ENCODE data around the gene MAST2. TPM values are rescaled to one million over a fixed set of nuclear protein-coding genes. Genes with fewer than 3 reads are reported as not detected.
"Not testable (repeated sequence)": the region's sequence is repeated elsewhere in the genome, so short reads cannot be mapped to it uniquely, and the experiment has no call there.

Gene MAST2
- total RNA-seq, 1 experiment from 2014 or later, result 9.6 TPM

DNA sequence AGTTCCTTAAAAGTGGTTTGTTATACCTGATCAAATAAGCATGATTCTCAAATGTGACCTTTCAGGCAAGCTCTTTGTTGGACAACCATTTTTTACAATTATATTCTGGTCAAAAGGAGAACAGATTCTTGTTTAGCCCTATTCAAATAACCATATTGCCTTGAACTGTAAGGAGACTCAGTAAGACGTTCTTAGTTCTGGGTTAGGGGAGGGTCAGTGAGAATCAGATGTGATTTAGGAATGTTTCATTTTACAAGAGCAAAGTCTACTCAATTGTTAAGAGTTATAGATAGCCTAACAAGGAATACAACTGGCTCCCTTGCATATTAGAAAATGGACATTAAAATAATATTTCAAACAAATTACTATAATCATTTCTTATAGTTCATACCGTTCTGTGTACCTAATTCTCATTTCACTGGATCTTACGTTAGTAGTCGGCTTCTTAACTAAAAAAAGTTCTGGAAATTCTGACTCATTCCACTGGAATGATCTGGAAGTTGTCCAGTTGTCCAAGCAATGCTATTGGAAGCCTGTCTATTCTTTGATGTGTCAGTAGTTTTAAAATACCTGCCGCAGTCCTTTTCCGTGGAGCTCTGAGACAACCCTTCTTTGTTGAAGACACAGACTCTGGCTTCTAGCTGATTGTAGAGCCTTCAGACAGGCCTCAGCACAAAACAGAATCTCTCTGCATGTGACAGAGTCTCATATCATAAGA, 88.8 kb downstream of the MAST2 start:
- DNase-seq (ENCODE audit: low spot score), result peak; percentile 75

DNA sequence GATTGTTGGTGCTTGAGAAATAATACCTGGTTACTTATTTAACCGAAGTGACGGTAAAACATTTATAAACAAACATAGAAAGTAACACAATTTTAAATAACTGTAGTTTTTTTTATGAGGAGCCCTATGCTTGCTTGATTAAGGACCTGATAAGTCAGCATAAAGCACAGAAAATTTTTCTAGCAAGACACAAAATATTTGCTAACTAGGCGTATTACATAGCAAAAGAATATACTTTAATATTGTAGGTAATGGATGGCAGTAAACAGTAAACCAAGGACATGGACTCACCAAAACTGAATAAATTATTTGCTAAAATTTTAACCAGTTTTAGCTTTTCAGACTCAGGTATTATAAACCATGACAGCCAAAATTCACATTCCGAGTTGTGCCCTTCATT, 90.9 kb downstream of the MAST2 start:
- DNase-seq (ENCODE audit: low spot score), result no peak

DNA sequence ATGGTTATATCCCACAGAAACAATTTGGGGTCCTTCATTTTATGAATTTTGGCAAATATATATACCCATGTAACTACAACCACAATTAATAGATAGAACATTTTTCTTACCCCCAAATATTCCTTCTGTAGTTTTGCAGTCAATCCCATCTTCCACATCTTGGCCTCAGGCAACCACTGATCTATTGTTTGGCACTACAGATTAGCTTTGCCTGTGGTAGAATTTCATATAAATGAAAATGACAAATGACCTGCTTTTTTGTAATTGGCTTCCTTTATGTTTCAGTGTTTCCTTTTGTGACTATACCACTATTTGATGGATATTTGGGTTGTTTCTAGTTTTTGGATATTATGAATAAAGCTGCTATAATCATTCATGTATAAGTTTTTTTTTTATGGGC, 91.5 kb downstream of the MAST2 start:
- no peak for DNase-seq (ENCODE audit: low spot score)

DNA sequence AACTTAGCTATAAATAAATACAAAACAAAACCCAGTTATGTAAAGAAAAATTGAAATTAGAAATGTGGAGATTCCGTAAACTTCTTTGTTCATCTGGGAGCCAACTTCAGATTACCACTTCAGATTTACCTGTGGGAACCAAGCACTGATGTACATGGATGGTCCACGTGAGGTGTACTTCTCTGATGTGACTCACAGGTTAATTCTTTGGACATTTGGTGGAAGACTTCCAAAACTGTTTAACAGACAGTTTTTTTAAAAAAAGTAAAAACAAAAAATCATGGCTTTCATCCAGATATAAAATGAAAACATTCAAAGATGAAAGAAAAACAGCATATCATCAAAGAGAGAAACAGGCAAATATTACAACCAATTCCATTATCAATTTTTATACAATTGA, 92.0 kb downstream of the MAST2 start:
- no peak for DNase-seq (ENCODE audit: low spot score)

DNA sequence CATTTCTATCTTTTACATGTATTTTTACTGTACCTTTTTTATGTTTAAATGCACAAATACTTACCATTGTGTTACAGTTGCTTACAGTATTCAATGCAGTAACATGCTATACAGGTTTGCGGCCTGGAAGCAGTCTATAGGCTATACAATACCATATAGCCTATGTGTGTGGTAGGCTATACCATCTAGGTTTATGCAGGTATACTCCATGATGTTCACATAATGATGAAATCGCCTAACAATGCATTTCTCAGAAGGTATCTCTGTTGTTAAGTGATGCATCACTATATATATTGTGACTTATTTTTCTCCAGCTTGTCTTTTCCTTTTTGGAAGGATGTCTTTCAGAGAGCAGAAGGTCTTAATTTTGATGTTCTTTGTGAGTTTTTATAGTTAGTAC, 103.5 kb downstream of the MAST2 start:
- no peak for DNase-seq (ENCODE audit: low spot score)

DNA sequence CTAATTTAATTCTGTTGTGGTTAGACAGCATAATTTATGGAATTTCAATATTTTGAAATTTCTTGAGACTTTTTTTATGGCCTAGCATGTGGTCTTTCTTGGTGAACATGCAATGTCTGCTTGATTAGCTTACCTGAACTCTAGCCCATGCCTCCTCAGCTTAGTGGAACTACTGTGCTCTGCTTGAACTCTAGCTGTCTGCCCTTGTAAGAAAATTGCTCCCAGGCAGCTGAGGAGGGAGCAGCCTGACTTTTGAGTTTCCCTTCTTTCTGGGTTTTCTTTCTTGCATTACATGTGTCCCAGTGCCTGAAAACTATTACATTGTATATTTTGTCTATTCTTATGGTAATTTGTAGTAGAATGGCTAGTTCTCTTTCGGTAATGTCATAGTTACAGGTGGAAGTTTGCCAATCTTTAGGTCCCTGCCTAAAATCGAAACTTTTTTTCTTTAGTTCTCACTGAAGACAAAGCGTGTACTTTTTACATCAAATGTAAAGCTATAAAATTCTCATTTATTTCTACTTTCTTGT, 105.3 kb downstream of the MAST2 start:
- DNase-seq (ENCODE audit: low spot score), result no peak

DNA sequence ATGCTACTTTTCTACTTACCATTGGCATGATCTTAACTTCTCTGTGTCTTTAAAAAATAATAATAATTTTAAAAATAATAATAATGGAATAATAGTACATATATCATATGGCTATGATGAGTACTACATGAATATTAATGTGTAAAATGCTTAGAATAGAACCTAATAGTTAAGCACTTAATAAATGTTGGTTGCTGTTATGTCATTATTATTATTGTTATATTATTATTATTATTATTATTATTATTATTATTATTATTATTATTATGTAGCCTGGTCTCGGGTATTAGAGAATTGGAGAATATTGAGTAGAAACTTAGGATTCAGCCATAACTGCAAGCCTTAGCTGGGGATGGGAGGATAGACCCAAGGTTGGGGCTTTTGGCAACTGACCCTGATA, 108.2 kb downstream of the MAST2 start:
- no peak for DNase-seq (ENCODE audit: low spot score)

DNA sequence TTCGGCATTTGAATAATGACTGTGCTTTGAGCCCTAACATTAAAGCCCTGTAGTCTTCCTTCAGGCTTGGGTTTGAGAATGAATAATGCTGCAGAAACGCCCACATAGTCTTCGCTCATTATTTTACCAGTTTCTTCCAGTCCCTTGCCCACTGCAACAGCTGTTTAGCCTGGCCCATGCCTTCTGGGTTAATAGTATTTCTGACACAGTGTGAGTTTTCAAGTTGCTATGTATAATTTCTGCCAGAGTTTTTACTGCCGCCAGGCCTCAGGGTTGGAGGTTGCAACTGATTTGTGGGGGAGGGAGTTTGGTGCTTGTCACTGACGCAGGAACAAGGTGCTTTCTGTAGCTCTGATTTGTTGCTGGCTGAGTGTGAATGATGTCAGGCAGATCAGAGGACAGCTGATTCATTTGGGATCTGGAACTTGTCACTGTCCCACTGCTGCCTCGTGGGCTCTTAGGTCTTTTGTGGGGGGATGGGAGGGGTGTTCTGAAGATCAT, 109.8 kb downstream of the MAST2 start:
- DNase-seq (ENCODE audit: low spot score), result no peak

DNA sequence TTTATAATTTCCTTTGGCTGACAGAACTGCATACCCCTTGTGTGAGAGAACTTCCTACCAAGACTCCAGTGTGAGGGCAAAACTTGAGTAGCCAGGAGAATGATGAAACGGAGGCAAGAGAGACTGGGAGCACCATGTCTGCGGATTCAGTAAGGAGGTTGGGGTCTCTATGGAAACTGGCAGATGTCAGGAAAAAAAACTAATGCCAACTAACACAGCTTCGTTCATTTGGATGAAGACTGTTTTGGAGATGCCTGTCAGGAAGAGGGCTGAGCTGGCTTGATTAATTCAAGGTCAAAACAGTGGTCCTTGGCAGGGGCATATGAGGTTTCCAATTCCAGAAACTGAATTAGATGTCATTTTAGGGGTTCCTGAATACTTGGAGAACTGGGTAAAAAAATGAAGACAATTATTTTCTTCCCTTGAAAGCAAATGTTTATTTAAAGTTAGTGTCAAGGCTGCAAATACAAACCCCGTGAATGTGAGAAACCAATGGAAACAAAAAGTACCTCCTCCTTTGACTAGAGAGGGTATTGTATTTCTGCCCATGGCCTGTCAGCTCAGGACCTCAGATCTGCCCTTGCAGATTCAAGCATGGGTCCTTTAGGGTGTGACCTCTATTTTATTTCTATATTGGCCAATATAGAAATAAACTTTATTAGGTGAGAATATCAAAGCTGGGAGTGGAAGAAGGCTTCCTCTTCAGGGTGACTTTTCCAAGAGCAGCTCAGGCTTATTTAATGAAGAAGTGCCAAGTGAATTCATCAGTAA, 110.5 kb downstream of the MAST2 start:
- no peak for DNase-seq (ENCODE audit: low spot score)

DNA sequence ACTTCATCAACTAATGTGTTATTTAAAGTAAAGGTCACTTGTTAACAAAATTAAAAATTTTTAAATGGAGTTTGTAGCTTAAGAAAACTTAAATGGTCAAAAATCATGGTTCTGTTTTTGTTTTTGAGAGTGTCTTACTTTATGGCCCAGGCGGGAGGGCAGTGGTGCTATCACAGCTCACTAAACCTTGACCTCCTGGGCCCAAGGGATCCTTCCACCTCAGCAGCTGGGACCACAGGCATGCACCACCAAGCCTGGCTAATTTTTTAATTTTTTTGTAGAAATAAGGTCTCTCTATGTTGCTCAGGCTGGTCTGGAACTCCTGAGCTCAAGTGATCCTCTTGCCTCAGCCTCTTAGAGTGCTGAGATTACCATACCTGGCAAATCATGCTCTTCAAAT, 111.4 kb downstream of the MAST2 start:
- no peak for DNase-seq (ENCODE audit: low spot score)

DNA sequence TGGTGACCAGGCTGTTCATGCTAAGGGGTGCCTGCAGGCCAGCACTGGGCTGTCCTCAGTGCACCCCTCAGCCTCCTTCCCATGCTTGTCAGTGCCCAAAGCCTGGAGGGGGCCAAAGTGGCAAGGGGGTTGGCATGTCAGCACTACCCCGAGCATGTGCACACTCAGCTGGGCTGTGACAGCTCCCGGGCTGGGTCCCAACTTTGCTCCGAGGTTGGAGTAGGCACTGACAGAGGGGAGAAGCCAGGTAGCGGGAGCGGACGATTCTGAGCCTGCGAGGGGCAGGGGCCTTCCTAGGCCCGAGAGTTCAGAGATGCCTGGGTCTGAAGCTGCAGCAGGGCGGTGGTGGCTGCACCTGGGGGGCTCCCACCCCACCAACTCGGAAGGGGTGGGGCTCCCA, 119.0 kb downstream of the MAST2 start:
- no peak for DNase-seq (ENCODE audit: low spot score)

DNA sequence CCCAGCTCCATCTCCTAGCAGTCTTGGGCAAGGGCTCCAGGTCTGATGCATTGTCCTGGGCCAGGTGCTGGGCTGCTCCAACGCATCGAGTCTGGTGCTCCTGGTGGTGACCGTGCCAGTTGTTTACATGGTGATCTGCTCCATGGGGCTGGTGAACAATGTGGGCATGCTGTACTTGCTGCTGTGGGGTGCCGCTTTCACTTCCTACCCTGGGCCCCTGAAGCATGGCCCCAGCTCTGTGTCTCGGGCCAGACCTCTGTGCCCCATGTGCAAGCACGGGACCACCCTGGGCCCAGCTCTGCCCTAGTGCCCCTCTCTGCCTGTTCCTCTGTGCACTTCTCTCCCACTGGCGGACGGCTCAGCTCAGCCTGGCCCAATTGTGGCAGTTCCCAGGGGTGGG, 119.4 kb downstream of the MAST2 start:
- no peak for DNase-seq (ENCODE audit: low spot score)

DNA sequence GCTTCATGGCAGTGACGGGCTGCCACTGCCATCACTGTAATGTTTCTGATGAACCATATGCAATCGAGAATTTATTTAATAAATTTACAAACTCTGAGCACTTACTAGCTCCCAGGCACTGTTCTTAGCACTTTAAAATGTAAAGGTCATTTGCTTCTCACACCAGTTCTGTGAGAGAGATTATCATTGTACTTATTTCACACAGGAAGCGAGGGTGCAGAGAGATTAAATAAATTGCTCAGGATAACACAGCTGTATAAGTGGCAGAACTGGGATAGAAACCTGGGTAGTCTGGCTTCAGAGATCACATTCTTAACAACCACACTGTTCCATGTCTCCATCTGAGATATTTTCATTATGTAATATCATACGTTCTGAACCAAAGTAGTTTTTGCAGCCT, 119.9 kb downstream of the MAST2 start:
- DNase-seq (ENCODE audit: low spot score), result no peak

DNA sequence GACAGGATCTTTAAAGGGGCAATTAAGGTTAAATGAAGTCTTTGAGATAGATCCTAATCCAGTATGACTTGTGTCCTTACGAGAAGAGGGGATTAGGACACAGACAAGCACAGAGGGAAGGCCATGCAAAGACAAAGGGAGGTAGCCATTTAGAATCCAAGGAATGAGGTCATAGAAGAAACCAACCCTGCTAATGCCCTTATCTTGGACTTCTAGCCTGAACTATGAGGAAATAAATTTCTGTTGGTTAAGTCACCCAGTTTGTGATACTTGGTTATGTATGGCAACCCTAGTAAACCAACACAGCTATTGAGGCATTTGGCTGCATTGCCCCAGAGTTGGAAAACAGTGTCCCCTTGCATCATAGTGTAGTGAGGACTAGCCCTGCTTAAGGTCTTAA, 121.3 kb downstream of the MAST2 start:
- no peak for DNase-seq (ENCODE audit: low spot score)

DNA sequence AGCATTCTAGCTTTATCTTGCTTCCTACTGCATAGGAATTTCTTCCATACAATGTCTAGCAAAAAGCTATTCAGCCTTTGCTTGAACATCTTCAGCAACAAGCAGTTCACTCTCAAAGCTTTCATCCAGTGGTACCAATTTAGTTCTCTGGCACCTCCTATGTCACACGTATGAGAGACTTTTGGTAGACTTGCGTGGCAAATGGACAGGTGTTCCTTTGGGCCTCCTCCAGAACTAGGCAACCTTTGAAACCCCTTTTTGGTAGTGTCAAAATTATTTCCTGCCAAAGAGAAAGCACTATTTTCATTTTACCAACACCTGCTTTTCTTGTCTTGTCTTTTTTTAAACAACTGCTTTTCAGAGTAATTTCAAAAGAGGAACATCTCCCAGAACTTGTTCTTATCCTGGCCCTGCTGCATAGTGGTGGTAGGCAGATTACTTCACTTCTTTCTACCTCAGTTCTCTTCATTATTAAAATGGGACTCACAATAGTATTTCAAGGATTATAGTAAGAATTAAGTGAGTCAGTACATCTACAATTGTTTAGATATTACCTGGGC, 122.4 kb downstream of the MAST2 start:
- no peak for DNase-seq (ENCODE audit: low spot score)

DNA sequence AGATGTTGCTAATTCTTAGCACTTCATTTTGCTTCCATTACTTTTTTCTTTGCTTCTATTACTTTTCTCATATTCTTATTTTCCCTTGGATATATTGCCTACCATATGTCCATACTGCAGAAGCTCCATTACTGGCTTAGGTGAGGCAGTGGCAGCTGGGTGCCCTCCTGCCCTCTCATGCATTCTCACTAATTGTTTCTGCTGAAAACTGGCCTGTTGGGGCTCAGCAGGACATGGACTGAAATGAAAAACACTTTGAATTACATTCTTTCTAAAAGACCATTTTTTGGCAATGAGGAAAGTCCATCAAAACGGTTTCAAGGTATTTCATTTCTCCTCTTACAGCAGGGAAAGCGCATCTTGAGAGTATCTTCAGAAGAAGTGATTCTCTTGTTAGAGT, 122.9 kb downstream of the MAST2 start:
- no peak for DNase-seq (ENCODE audit: low spot score)

DNA sequence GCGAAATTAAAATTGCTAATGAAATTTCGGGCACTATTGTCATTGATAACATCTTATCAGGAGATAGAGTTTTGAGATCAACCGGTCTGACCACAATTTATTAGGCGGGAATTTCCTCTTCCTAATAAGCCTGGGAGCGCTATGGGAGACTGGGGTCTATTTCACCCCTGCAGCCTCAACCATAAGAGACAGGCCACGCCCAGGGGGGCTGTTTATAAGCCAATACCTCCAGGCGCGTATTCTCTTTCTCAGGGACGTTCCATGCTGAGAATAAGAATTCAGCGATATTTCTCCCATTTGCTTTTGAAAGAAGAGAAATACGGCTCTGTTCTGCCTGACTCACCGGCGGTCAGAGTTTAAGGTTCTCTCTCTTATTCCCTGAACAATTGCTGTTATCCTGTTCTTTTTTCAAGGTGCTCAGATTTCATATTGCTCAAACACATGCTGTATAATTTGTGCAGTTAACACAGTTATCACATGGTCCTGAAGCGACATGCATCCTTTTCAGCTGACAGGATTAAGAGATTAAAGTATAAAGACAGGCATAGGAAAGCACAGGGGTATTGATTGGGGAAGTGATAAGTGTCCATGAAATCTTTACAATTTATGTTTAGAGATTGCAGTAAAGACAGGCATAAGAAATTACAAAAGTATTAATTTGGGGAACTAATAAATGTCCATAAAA, 124.0 kb downstream of the MAST2 start:
- not testable (repeated sequence) for DNase-seq (ENCODE audit: low spot score)

DNA sequence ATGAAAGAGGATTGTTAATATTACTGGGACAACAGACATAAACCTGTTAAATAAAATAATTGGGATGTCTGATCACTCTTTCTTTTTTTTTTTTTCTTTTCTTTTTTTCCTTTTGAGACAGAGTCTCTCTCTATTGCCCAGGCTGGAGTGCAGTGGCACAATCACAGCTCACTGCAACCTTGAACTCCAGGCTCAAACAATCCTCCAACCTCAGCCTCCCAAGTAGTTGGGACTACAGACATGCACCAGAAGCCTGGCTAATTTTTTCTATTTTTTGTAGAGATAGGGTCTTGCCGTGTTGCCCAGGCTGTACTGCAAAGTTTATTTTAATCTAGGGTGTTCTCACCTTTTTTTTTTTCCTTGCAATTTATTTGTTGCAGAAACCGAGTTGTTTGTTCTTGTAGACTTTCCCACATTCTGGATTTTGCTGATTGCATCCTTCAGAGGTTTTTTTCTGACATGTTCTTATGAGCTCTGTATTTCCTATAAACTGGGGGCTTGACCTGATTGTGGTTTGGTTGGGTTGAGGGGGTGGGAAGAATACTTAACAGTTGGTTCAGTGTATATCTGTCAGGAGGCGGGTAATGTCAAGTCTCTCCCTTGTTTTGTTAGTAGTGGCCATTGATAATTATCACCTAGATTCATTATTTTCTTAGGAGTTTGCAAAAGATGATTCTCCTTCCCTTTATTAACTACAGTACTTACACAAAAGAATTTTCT, 125.2 kb downstream of the MAST2 start:
- no peak for DNase-seq (ENCODE audit: low spot score)

DNA sequence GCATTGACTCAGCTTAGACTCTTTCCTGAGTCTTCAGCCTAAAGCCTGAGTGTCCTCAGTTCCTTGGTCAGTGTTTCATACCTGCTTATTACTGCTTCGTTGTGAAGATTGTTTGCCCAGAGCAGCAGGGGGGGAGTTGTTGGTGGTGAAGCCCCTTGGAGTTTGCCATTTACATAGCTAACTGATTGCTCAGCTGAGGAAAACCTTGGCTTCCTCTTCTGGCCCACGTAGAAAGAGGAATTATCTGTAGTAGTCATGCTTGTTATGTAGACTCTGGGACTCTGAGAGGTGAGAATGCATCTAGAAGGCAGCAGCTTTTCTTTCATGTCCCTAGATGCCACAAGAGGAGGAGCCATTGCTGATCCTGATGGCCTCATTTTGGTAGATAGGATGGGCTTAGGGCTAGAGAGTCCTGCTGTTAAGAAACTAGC, 125.9 kb downstream of the MAST2 start:
- no peak for DNase-seq (ENCODE audit: low spot score)

DNA sequence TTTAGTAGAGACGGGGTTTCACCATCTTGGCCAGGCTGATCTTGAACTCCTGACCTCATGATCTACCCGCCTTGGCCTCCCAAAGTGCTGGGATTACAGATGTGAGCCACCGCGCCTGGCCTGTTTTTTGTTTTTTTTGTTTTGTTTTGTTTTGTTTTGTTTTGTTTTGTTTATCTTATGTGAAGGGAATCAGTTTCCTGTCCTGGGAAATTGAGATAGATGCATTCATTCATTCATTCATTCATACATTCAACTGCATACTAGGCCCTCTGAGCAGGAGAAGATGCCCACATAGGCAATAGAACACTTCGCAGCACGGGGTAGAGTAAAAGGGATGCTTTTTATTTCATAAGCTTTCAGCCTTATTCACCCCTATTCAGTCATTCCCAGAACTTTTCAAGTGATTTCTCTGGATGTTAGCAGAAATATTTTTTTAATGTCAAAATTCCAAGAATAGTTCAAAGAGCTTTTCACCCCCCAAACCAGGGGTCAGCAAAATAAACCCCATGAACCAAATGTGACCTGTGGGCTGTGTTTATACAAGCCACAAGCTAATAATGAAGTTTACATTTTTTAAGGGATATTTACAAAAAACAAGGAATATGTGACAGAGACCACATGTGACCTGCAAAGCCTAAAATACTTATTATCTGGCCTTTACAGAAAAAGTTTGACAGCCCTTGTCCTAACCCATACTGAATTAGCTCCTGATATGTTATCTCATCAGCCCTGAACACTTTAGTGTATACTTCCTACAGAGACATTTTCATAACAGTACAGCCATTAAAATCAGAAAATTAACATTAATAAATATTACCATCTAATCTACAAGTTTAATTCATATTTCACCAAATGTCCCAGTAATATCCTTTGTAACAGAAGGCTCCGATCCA, 127.1 kb downstream of the MAST2 start:
- DNase-seq (ENCODE audit: low spot score), result no peak
